Natural killer cell (primary cell): ENCODE results near the gene DLST. TPM values are rescaled to one million over a fixed set of nuclear protein-coding genes. Genes with fewer than 3 reads are reported as not detected.

Experiments used
- ATAC-seq, 3 donors: fragments of 150-1000 bp in 2 of 3; fragments of 200-7000 bp in 1 of 3; cut with Tn5 transposase; 1 replicate in 1 of 3; 2 replicates in 2 of 3; pipeline ENCODE4 v1.10.0; 2021; ENCODE audit warnings: mild to moderate bottlenecking in 2 of 3, moderate library complexity in 2 of 3
- DNase-seq, 2 donors: peaks; one replicate each; pipeline versions ENCODE4 v3.0.0 to v3.0.0-alpha.2; 2013 to 2021; ENCODE audit warnings: mixed read lengths in 1 of 2
- H3K27ac ChIP-seq: one replicate; pipeline ENCODE4 v1.5.1; 2013; ENCODE audit warnings: mild to moderate bottlenecking, low read length
- H3K27me3 ChIP-seq: one replicate; pipeline ENCODE4 v1.6.1; 2013; ENCODE audit warnings: low read length; ENCODE audit not compliant: control insufficient read depth, insufficient read depth
- H3K36me3 ChIP-seq: one replicate; pipeline ENCODE4 v1.6.1; 2013; ENCODE audit warnings: low read length; ENCODE audit not compliant: control insufficient read depth, insufficient read depth
- H3K4me1 ChIP-seq: one replicate; pipeline ENCODE4 v1.6.1; 2013; ENCODE audit warnings: low read length; ENCODE audit not compliant: control insufficient read depth, insufficient read depth
- H3K4me3 ChIP-seq: one replicate; pipeline ENCODE4 v1.5.1; 2013; ENCODE audit warnings: low read length
- H3K9me3 ChIP-seq: one replicate; pipeline ENCODE4 v1.6.1; 2013; ENCODE audit warnings: low read length; ENCODE audit not compliant: control insufficient read depth, insufficient read depth
- H3K27ac Mint-ChIP-seq, 2 donors: one replicate each; pipeline ENCODE4 v1.8.0; 2022; ENCODE audit warnings: mild to moderate bottlenecking in 2 of 2, mixed read lengths in 2 of 2, moderate library complexity in 1 of 2
- H3K27me3 Mint-ChIP-seq, 2 donors: one replicate each; pipeline ENCODE4 v1.8.0; 2022; ENCODE audit warnings: low read depth in 2 of 2, mixed read lengths in 2 of 2
- H3K36me3 Mint-ChIP-seq: one replicate; pipeline ENCODE4 v1.8.0; 2022; ENCODE audit warnings: mixed read lengths
- H3K4me1 Mint-ChIP-seq, 2 donors: one replicate each; pipeline ENCODE4 v1.8.0; 2022; ENCODE audit warnings: mixed read lengths in 2 of 2
- H3K4me3 Mint-ChIP-seq: one replicate; pipeline ENCODE4 v1.8.0; 2022; ENCODE audit warnings: mild to moderate bottlenecking, moderate library complexity, mixed read lengths
- H3K9me3 Mint-ChIP-seq, 2 donors: one replicate each; pipeline ENCODE4 v1.8.0; 2022; ENCODE audit warnings: mixed read lengths in 2 of 2
- CTCF ChIP-seq: fragments of 200-600 bp; IDR thresholded peaks from one replicate; pipeline ENCODE4 v1.8.0; 2022; ENCODE audit warnings: antibody characterized with exemption
- WGBS: methylation state at CpG from one replicate; pipeline ENCODE4 v1.1.7; 2013; ENCODE audit warnings: missing lambda C conversion rate; ENCODE audit not compliant: insufficient coverage; 5-methylcytosine and 5-hydroxymethylcytosine counted together
- intact Hi-C: fragments of 100-400 bp; cut with micrococcal nuclease; formaldehyde crosslinking; loops from one replicate; pipeline ENCODE4 v1.14.2; 2022
- total RNA-seq, 4 donors: library from RNA; stranded (reverse); fragments of 120-200 nt in 1 of 4; gene quantifications; one replicate each; pipeline versions ENCODE4 v1.2.3 to v1.2.4, GENCODE V29; 2013 to 2022

The DLST gene
- total RNA-seq, 3 donors from 2014 or later (not counting 1 experiment from before 2014, with no cell fraction given) = 161 to 180 (median 163) TPM

GRCh38 chr14:74948228-74949175 is 66.8 kb downstream of the DLST start:
- Histone ChIP-seq H3K27ac (no peak overlapping the region), H3K27me3 (no peaks in the 10 kb centered on the region), H3K4me3 (no peak overlapping the region), H3K4me1 (peaks cover 9% of the 10 kb centered on the region), H3K36me3 (no peaks in the 10 kb centered on the region), H3K9me3 (no peaks in the 10 kb centered on the region)
- ATAC-seq (no peak), DNase-seq (no peak)
- Mint-ChIP-seq H3K4me3 (no peak overlapping the region), H3K27ac (no peak overlapping the region), H3K9me3 (no peaks in the 10 kb centered on the region), H3K36me3 (no peaks in the 10 kb centered on the region), H3K4me1 (peaks cover 9 to 11% of the 10 kb centered on the region in 2 donors), H3K27me3 (no peaks in the 10 kb centered on the region)
- intact Hi-C loops = no loop called here
- WGBS = 91% methylated on average over 22 of the region's 23 CpGs
- no peak for TF ChIP-seq CTCF

- no peak for ATAC-seq
- Mint-ChIP-seq H3K27me3 (no peaks in the 10 kb centered on the region), H3K4me3 (no peak overlapping the region), H3K9me3 (no peaks in the 10 kb centered on the region), H3K36me3 (no peaks in the 10 kb centered on the region), H3K27ac (no peak overlapping the region), H3K4me1 (peaks cover 9% of the 10 kb centered on the region in 2 donors)
- H3K4me1 ChIP-seq = peaks cover 9% of the 10 kb centered on the region
- intact Hi-C loops = no loop called here
- no peaks in the 10 kb centered on the region for H3K36me3 ChIP-seq
- TF ChIP-seq CTCF = no peak
- H3K27ac ChIP-seq = no peak overlapping the region
- no peak for DNase-seq
- no peaks in the 10 kb centered on the region for H3K9me3 ChIP-seq
- no peak overlapping the region for H3K4me3 ChIP-seq
- 90% methylated on average over 16 of the region's 16 CpGs for WGBS
- H3K27me3 ChIP-seq = no peaks in the 10 kb centered on the region
Observed at GRCh38 chr14:74949191-74949601, 67.5 kb downstream of the DLST start.

GRCh38 chr14:74949859-74950573 is 68.3 kb downstream of the DLST start:
- 85% methylated on average over 17 of the region's 17 CpGs for WGBS
- H3K4me1 Mint-ChIP-seq = peaks cover 9% of the 10 kb centered on the region in 2 donors

More at GRCh38 chr14:74949859-74950573, 68.3 kb downstream of the DLST start:
- DNase-seq (no peak), ATAC-seq (no peak)
- intact Hi-C loops = no loop called here
- Histone ChIP-seq H3K4me1 (peaks cover 16% of the 10 kb centered on the region), H3K9me3 (no peaks in the 10 kb centered on the region), H3K4me3 (no peak overlapping the region), H3K27ac (no peak overlapping the region), H3K27me3 (peaks cover 5% of the 10 kb centered on the region), H3K36me3 (no peaks in the 10 kb centered on the region)
- Mint-ChIP-seq H3K9me3 (no peaks in the 10 kb centered on the region), H3K27ac (no peak overlapping the region), H3K4me3 (no peak overlapping the region), H3K27me3 (no peaks in the 10 kb centered on the region), H3K36me3 (no peaks in the 10 kb centered on the region)
- no peak for TF ChIP-seq CTCF
